HepG2 (cell line): ENCODE data around the gene FMNL1. TPM values are rescaled to one million over a fixed set of nuclear protein-coding genes. Genes with fewer than 3 reads are reported as not detected.

ENCODE experiments used
- CHD4 ChIP-seq: fragments of 200-600 bp; sonication (generic); IDR thresholded peaks from 2 replicates; pipeline ENCODE4 v1.7.0; 2017; ENCODE audit warnings: mild to moderate bottlenecking, low read length, borderline replicate concordance
- FOXO4 ChIP-seq: sonication (generic); formaldehyde crosslinking; conservative IDR thresholded peaks from 2 replicates; pipeline ENCODE4 v1.8.1; 2023; ENCODE audit warnings: missing genetic modification reagents
- HNRNPH1 ChIP-seq: fragments of 200-400 bp; formaldehyde crosslinking; optimal IDR thresholded peaks from 2 replicates; pipeline ENCODE3; 2017; ENCODE audit warnings: mild to moderate bottlenecking, low read depth, low read length
- LBX2 ChIP-seq: sonication (generic); formaldehyde crosslinking; IDR thresholded peaks from 2 replicates; pipeline ENCODE4 v1.5.0; 2020; ENCODE audit warnings: missing genetic modification reagents, mild to moderate bottlenecking, borderline replicate concordance
- SMYD3 ChIP-seq: sonication (generic); formaldehyde crosslinking; IDR thresholded peaks from 2 replicates; pipeline ENCODE4 v1.8.1; 2023; ENCODE audit warnings: mild to moderate bottlenecking, missing genetic modification reagents
- UBTF ChIP-seq: sonication (generic); formaldehyde crosslinking; IDR thresholded peaks from 2 replicates; pipeline ENCODE4 v1.4.0; 2020; ENCODE audit warnings: mild to moderate bottlenecking, missing genetic modification reagents
- ZBED4 ChIP-seq: sonication (generic); formaldehyde crosslinking; IDR thresholded peaks from 2 replicates; pipeline ENCODE4 v1.4.0; 2020; ENCODE audit warnings: missing genetic modification reagents, borderline replicate concordance
- ZBTB40 ChIP-seq, 2 experiments: fragments of 450-650 bp in 1 of 2; sonication (generic) in 1 of 2; formaldehyde crosslinking in 1 of 2; IDR thresholded peaks; 2 replicates each; pipeline versions ENCODE4 v1.6.1 to v1.8.0; 2016 to 2022; ENCODE audit warnings: antibody characterized with exemption in 1 of 2, mild to moderate bottlenecking in 1 of 2, missing genetic modification reagents in 1 of 2
- ZNF263 ChIP-seq: sonication (generic); formaldehyde crosslinking; IDR thresholded peaks from 2 replicates; pipeline ENCODE4 v1.4.0; 2020; ENCODE audit warnings: missing genetic modification reagents
- ZNF543 ChIP-seq: sonication (generic); formaldehyde crosslinking; IDR thresholded peaks from 2 replicates; pipeline ENCODE4 v1.4.0; 2020; ENCODE audit warnings: mild to moderate bottlenecking, missing genetic modification reagents
- polyA plus RNA-seq, 8 experiments: library from polyadenylated mRNA; depleted of rRNA in 3 of 8; stranded (reverse) in 7 of 8; unstranded in 1 of 8; fragments of >200 nt; fragmentation: Illumina TruSeq in 4 of 8; extraction: Trizol in 4 of 8; gene quantifications; 2 replicates each; pipeline versions ENCODE4 v1.2.1 to v1.2.3, GENCODE V29; 2011 to 2016; ENCODE audit warnings: low read depth in 4 of 8, missing spikeins in 1 of 8, mixed read lengths in 1 of 8; ENCODE audit not compliant: insufficient read depth in 1 of 8
- total RNA-seq, 5 experiments: library from RNA; depleted of rRNA; stranded (reverse); fragments of >200 nt; fragmentation: Illumina TruSeq; extraction: Trizol; gene quantifications; 2 replicates each; pipeline ENCODE4 v1.2.3, GENCODE V29; 2016; ENCODE audit warnings: low read depth in 1 of 5

FMNL1 gene
- total and polyA plus RNA-seq, 2 of the 13 experiments (the other 11 are each of a cell fraction or from before 2014, with no cell fraction given) = 0.53 to 0.70 TPM

- TF ChIP-seq HNRNPH1 (no peak), LBX2 (no peak), ZBED4 (CRISPR knock-in tag) (no peak), ZNF543 (CRISPR knock-in tag) (no peak), ZNF263 (CRISPR knock-in tag) (no peak), CHD4 (no peak), UBTF (CRISPR knock-in tag) (peak; percentile 26; the same call in 1 of the 2 replicates), ZBTB40 (IDR thresholded peaks at IDR 0.05) (no peak), ZBTB40 (CRISPR knock-in tag; IDR thresholded peaks at IDR 0.05) (no peak), SMYD3 (CRISPR knock-in tag) (no peak), FOXO4 (CRISPR knock-in tag) (no peak)
These were observed 9.2 kb downstream of the FMNL1 start (continued) for GRCh38 chr17:45230787-45231480.
